OCI-LY7 (cell line): ENCODE measurements around the gene TSTD2.

Source experiments
- CTCF ChIP-seq: fragments of 200-600 bp; sonication (generic); conservative IDR thresholded peaks from 2 replicates; pipeline ENCODE4 v1.5.1; 2014; ENCODE audit warnings: mild to moderate bottlenecking, antibody characterized with exemption, low read length, moderate library complexity, mixed read lengths
- EZH2phosphoT487 ChIP-seq: fragments of 200-600 bp; sonication (generic); IDR thresholded peaks from 2 replicates; pipeline ENCODE4 v1.6.1; 2018; ENCODE audit warnings: low read depth, borderline replicate concordance, mild to moderate bottlenecking, mixed run types, antibody characterized with exemption, low read length, moderate library complexity, mixed read lengths

- TF ChIP-seq CTCF (no peak), EZH2phosphoT487 (no peak)
Observed at GRCh38 chr9:97550386-97550785, 82.8 kb downstream of the TSTD2 start.
